ENCODE results near the gene FNBP1L.

The FNBP1L gene

GRCh38 chr1:93519199-93519829 lies 71.4 kb downstream of the FNBP1L start:
- H3K27me3 Mint-ChIP-seq (ENCODE audit: low read depth): no peaks in the 10 kb centered on the region
- peaks cover 7% of the 10 kb centered on the region for H3K4me1 Mint-ChIP-seq
- peaks cover 7% of the 10 kb centered on the region for H3K9me3 Mint-ChIP-seq
- H3K4me3 Mint-ChIP-seq: no peak overlapping the region
- TF ChIP-seq CTCF (IDR thresholded peaks at IDR 0.05; ENCODE audit: unreplicated experiment in 3 of 3): no peak
- H3K27ac Mint-ChIP-seq: no peak overlapping the region
- peaks cover 57% of the 10 kb centered on the region for H3K36me3 Mint-ChIP-seq (ENCODE audit: low read depth)

- Mint-ChIP-seq H3K4me3 (no peak overlapping the region), H3K27ac (no peak overlapping the region), H3K36me3 (ENCODE audit: low read depth) (peaks cover 63% of the 10 kb centered on the region), H3K9me3 (peaks cover 7% of the 10 kb centered on the region), H3K4me1 (peaks cover 7% of the 10 kb centered on the region), H3K27me3 (ENCODE audit: low read depth) (no peaks in the 10 kb centered on the region)
- TF ChIP-seq CTCF (IDR thresholded peaks at IDR 0.05; ENCODE audit: unreplicated experiment in 3 of 3): no peak
Observed at GRCh38 chr1:93521618-93522017, 73.7 kb downstream of the FNBP1L start.

GRCh38 chr1:93522721-93523120 lies 74.8 kb downstream of the FNBP1L start:
- Mint-ChIP-seq H3K4me3 (no peak overlapping the region), H3K27ac (no peak overlapping the region), H3K36me3 (ENCODE audit: low read depth) (peaks cover 60% of the 10 kb centered on the region), H3K4me1 (peaks cover 4% of the 10 kb centered on the region), H3K27me3 (ENCODE audit: low read depth) (no peaks in the 10 kb centered on the region), H3K9me3 (peaks cover 5% of the 10 kb centered on the region)
- no peak for TF ChIP-seq CTCF (IDR thresholded peaks at IDR 0.05; ENCODE audit: unreplicated experiment in 3 of 3)

GRCh38 chr1:93525431-93525830 lies 77.5 kb downstream of the FNBP1L start:
- Mint-ChIP-seq H3K4me1 (no peaks in the 10 kb centered on the region), H3K4me3 (no peak overlapping the region), H3K36me3 (ENCODE audit: low read depth) (peaks cover 66% of the 10 kb centered on the region)

GRCh38 chr1:93526431-93526830 lies 78.5 kb downstream of the FNBP1L start:
- Mint-ChIP-seq H3K36me3 (ENCODE audit: low read depth) (peaks cover 66% of the 10 kb centered on the region), H3K27me3 (ENCODE audit: low read depth) (no peaks in the 10 kb centered on the region)
- no peak for TF ChIP-seq CTCF (IDR thresholded peaks at IDR 0.05; ENCODE audit: unreplicated experiment in 3 of 3)

More at GRCh38 chr1:93525431-93525830, 77.5 kb downstream of the FNBP1L start:
- Mint-ChIP-seq H3K9me3 (peaks cover 5% of the 10 kb centered on the region), H3K27ac (peak overlapping the region in 2 of 3 experiments; percentile 23 to 92), H3K27me3 (ENCODE audit: low read depth) (no peaks in the 10 kb centered on the region)
- no peak for TF ChIP-seq CTCF (IDR thresholded peaks at IDR 0.05; ENCODE audit: unreplicated experiment in 3 of 3)

DNA sequence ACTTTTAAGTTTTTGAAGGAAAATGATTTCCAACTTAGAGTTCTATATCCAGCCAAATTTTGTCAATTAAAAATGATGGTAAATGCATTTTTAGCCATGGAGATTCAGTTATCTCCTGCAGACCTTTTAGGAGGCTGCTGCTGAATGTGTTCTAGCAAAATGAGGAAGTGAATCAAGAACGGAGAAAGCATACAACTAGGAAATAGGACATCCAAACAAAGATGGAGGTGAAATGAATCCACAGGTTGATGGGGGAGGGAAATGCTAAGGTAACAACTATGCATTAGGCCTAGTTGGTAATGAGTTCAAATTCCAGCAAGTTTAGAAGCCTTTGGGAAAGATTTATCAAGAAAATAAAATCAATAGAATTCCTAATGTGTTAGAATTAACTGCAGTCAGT lies 80.5 kb downstream of the FNBP1L start:
- Mint-ChIP-seq H3K36me3 (ENCODE audit: low read depth) (peaks cover 67% of the 10 kb centered on the region), H3K4me1 (no peaks in the 10 kb centered on the region), H3K27ac (peak overlapping the region in 1 of 3 experiments; percentile 41), H3K9me3 (no peaks in the 10 kb centered on the region), H3K27me3 (ENCODE audit: low read depth) (no peaks in the 10 kb centered on the region), H3K4me3 (no peak overlapping the region)
- no peak for TF ChIP-seq CTCF (IDR thresholded peaks at IDR 0.05; ENCODE audit: unreplicated experiment in 3 of 3)

More at GRCh38 chr1:93526431-93526830, 78.5 kb downstream of the FNBP1L start:
- no peak overlapping the region for H3K4me3 Mint-ChIP-seq
- peaks cover 4% of the 10 kb centered on the region for H3K9me3 Mint-ChIP-seq
- no peaks in the 10 kb centered on the region for H3K4me1 Mint-ChIP-seq
- H3K27ac Mint-ChIP-seq: peak overlapping the region; percentile 23 to 92 (median 65)
